HepG2 (cell line): ENCODE measurements around the gene CDK6. TPM values are rescaled to one million over a fixed set of nuclear protein-coding genes. Genes with fewer than 3 reads are reported as not detected.

Source experiments
- ERF ChIP-seq: IDR thresholded peaks from 2 replicates; pipeline ENCODE4 v1.6.1; 2018; ENCODE audit warnings: missing biosample characterization, missing genetic modification reagents
- GTF3A ChIP-seq: sonication (generic); formaldehyde crosslinking; conservative IDR thresholded peaks from 2 replicates; pipeline ENCODE4 v1.4.0; 2020; ENCODE audit warnings: mild to moderate bottlenecking, missing genetic modification reagents
- HDAC6 ChIP-seq: fragments of 200-600 bp; sonication (generic); IDR thresholded peaks from 2 replicates; pipeline ENCODE4 v1.7.0; 2017; ENCODE audit warnings: mild to moderate bottlenecking, antibody characterized with exemption, low read length, low read depth
- KMT2A ChIP-seq: sonication (generic); formaldehyde crosslinking; IDR thresholded peaks from 2 replicates; pipeline ENCODE4 v1.4.0; 2020; ENCODE audit warnings: missing genetic modification reagents
- NFE2L1 ChIP-seq: sonication (generic); formaldehyde crosslinking; IDR thresholded peaks from 2 replicates; pipeline ENCODE4 v1.4.0; 2020; ENCODE audit warnings: missing genetic modification reagents, mild to moderate bottlenecking, borderline replicate concordance
- NR2F1 ChIP-seq, 2 experiments: fragments of 450-650 bp in 1 of 2; formaldehyde crosslinking in 1 of 2; IDR thresholded peaks; 2 replicates each; pipeline versions ENCODE4 v1.5.0 to v1.6.1; 2016 to 2020; ENCODE audit warnings: mild to moderate bottlenecking in 1 of 2, missing compliant biosample characterization in 1 of 2, missing genetic modification reagents in 1 of 2, moderate library complexity in 1 of 2
- ZFAT ChIP-seq: sonication (generic); formaldehyde crosslinking; conservative IDR thresholded peaks from 2 replicates; pipeline ENCODE4 v1.8.1; 2023; ENCODE audit warnings: missing genetic modification reagents, inconsistent platforms
- ZNF383 ChIP-seq: sonication (generic); formaldehyde crosslinking; IDR thresholded peaks from 2 replicates; pipeline ENCODE4 v1.4.0; 2020; ENCODE audit warnings: missing genetic modification reagents, mild to moderate bottlenecking, borderline replicate concordance
- ZNF552 ChIP-seq: sonication (generic); formaldehyde crosslinking; IDR thresholded peaks from 2 replicates; pipeline ENCODE4 v1.9.0; 2022; ENCODE audit warnings: missing genetic modification reagents, mild to moderate bottlenecking, borderline replicate concordance
- ZNF562 ChIP-seq: sonication (generic); formaldehyde crosslinking; IDR thresholded peaks from 2 replicates; pipeline ENCODE4 v1.8.0; 2022; ENCODE audit warnings: missing genetic modification reagents, borderline replicate concordance
- ZNF672 ChIP-seq: sonication (generic); formaldehyde crosslinking; IDR thresholded peaks from 2 replicates; pipeline ENCODE4 v1.8.1; 2022; ENCODE audit warnings: missing genetic modification reagents
- ZNF773 ChIP-seq: sonication (generic); formaldehyde crosslinking; IDR thresholded peaks from 2 replicates; pipeline ENCODE4 v1.4.0; 2020; ENCODE audit warnings: missing genetic modification reagents, borderline replicate concordance
- ZNF850 ChIP-seq: sonication (generic); formaldehyde crosslinking; conservative IDR thresholded peaks from 2 replicates; pipeline ENCODE4 v1.9.0; 2021; ENCODE audit warnings: mild to moderate bottlenecking, missing genetic modification reagents
- ZSCAN29 ChIP-seq: sonication (generic); formaldehyde crosslinking; conservative IDR thresholded peaks from 2 replicates; pipeline ENCODE4 v1.4.0; 2020; ENCODE audit warnings: mild to moderate bottlenecking, missing genetic modification reagents
- polyA plus RNA-seq, 8 experiments: library from polyadenylated mRNA; depleted of rRNA in 3 of 8; stranded (reverse) in 7 of 8; unstranded in 1 of 8; fragments of >200 nt; fragmentation: Illumina TruSeq in 4 of 8; extraction: Trizol in 4 of 8; gene quantifications; 2 replicates each; pipeline versions ENCODE4 v1.2.1 to v1.2.3, GENCODE V29; 2011 to 2016; ENCODE audit warnings: low read depth in 4 of 8, missing spikeins in 1 of 8, mixed read lengths in 1 of 8; ENCODE audit not compliant: insufficient read depth in 1 of 8
- total RNA-seq, 5 experiments: library from RNA; depleted of rRNA; stranded (reverse); fragments of >200 nt; fragmentation: Illumina TruSeq; extraction: Trizol; gene quantifications; 2 replicates each; pipeline ENCODE4 v1.2.3, GENCODE V29; 2016; ENCODE audit warnings: low read depth in 1 of 5
- TF ChIP-seq, protein P1 (sequence below): sonication (generic); formaldehyde crosslinking; IDR thresholded peaks from 2 replicates; pipeline ENCODE4 v1.4.0; 2020; ENCODE audit warnings: missing genetic modification reagents
- TF ChIP-seq, protein P2 (sequence below): sonication (generic); formaldehyde crosslinking; IDR thresholded peaks from 2 replicates; pipeline ENCODE4 v1.8.1; 2023; ENCODE audit warnings: mild to moderate bottlenecking, missing genetic modification reagents
- TF ChIP-seq, protein P3 (sequence below): sonication (generic); formaldehyde crosslinking; IDR thresholded peaks from 2 replicates; pipeline ENCODE4 v1.8.0; 2023; ENCODE audit warnings: mild to moderate bottlenecking, missing genetic modification reagents
- TF ChIP-seq, protein P4 (sequence below): sonication (generic); formaldehyde crosslinking; IDR thresholded peaks from 2 replicates; pipeline ENCODE4 v1.5.0; 2020; ENCODE audit warnings: mild to moderate bottlenecking, missing genetic modification reagents
- TF ChIP-seq, protein P5 (sequence below): sonication (generic); formaldehyde crosslinking; IDR thresholded peaks from 2 replicates; pipeline ENCODE4 v1.5.0; 2020; ENCODE audit warnings: mild to moderate bottlenecking, missing genetic modification reagents

The CDK6 gene
- total and polyA plus RNA-seq, 2 of the 13 experiments (the other 11 are each of a cell fraction or from before 2014, with no cell fraction given): 34.6 to 90.8 TPM

DNA sequence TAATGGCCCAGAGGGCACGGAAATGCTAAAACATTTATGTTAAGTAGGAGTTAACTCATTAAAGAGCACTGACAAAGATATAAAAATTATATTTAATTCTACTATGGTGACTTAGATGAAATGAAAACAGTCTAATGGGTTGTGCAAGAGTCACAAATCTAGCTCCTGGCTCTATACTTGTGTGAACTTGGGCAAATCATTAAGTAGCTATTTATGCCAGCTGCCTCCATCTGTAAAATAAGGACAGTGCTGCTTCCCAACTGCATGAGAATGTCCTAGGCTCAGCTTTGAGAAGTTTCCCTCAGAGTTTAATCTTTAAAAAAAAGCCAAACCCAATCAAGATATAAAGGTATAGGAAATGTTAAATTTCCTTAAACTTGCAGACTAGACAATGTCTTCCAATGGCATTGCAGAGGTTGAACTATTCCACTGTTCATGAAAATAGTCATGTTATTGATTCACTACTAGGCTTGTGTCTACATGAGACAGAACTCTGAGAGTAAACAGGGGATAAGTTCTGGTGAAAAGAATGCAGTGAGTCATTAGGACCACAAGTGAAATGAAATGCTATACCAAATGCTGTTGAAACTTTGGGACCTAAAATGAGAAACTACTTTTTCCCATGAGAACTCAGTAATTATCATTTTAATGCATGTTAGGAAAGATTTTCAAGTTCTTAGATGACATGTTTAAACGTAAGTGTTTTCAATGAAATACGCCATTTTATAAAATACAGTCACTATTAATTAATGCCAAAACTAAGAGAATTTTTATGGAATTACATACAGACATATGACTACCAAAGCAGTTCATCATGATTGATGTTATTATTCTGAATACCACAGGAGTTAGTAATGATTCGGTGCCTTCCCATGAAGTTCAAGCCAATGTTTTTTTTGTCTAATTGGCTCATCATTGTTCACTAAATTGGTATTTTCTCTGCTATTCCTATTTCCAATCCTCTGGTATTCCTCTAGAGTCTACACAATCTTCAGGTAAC is 84.2 kb downstream of the CDK6 start (continued):
- TF ChIP-seq, protein P1, sequence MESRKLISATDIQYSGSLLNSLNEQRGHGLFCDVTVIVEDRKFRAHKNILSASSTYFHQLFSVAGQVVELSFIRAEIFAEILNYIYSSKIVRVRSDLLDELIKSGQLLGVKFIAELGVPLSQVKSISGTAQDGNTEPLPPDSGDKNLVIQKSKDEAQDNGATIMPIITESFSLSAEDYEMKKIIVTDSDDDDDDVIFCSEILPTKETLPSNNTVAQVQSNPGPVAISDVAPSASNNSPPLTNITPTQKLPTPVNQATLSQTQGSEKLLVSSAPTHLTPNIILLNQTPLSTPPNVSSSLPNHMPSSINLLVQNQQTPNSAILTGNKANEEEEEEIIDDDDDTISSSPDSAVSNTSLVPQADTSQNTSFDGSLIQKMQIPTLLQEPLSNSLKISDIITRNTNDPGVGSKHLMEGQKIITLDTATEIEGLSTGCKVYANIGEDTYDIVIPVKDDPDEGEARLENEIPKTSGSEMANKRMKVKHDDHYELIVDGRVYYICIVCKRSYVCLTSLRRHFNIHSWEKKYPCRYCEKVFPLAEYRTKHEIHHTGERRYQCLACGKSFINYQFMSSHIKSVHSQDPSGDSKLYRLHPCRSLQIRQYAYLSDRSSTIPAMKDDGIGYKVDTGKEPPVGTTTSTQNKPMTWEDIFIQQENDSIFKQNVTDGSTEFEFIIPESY (CRISPR knock-in tag): no peak
- TF ChIP-seq NR2F1 (CRISPR knock-in tag; IDR thresholded peaks at IDR 0.05): peak in 1 of 2 experiments; percentile 19; a peak in 1 of 4 replicates
- TF ChIP-seq HDAC6: no peak
- TF ChIP-seq ZNF552 (CRISPR knock-in tag): no peak
- TF ChIP-seq ZNF383 (CRISPR knock-in tag): no peak
- TF ChIP-seq ZNF672 (CRISPR knock-in tag): no peak
- TF ChIP-seq NFE2L1: no peak
- TF ChIP-seq ZNF850 (CRISPR knock-in tag): no peak
- no peak for TF ChIP-seq ZNF562 (CRISPR knock-in tag)
- TF ChIP-seq, protein P2, sequence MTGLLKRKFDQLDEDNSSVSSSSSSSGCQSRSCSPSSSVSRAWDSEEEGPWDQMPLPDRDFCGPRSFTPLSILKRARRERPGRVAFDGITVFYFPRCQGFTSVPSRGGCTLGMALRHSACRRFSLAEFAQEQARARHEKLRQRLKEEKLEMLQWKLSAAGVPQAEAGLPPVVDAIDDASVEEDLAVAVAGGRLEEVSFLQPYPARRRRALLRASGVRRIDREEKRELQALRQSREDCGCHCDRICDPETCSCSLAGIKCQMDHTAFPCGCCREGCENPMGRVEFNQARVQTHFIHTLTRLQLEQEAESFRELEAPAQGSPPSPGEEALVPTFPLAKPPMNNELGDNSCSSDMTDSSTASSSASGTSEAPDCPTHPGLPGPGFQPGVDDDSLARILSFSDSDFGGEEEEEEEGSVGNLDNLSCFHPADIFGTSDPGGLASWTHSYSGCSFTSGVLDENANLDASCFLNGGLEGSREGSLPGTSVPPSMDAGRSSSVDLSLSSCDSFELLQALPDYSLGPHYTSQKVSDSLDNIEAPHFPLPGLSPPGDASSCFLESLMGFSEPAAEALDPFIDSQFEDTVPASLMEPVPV: no peak
- no peak for TF ChIP-seq ZNF773 (CRISPR knock-in tag)
- TF ChIP-seq, protein P3, sequence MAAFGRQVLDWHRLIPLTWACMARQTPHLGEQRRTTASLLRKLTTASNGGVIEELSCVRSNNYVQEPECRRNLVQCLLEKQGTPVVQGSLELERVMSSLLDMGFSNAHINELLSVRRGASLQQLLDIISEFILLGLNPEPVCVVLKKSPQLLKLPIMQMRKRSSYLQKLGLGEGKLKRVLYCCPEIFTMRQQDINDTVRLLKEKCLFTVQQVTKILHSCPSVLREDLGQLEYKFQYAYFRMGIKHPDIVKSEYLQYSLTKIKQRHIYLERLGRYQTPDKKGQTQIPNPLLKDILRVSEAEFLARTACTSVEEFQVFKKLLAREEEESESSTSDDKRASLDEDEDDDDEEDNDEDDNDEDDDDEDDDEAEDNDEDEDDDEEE: no peak
- TF ChIP-seq, protein P4, sequence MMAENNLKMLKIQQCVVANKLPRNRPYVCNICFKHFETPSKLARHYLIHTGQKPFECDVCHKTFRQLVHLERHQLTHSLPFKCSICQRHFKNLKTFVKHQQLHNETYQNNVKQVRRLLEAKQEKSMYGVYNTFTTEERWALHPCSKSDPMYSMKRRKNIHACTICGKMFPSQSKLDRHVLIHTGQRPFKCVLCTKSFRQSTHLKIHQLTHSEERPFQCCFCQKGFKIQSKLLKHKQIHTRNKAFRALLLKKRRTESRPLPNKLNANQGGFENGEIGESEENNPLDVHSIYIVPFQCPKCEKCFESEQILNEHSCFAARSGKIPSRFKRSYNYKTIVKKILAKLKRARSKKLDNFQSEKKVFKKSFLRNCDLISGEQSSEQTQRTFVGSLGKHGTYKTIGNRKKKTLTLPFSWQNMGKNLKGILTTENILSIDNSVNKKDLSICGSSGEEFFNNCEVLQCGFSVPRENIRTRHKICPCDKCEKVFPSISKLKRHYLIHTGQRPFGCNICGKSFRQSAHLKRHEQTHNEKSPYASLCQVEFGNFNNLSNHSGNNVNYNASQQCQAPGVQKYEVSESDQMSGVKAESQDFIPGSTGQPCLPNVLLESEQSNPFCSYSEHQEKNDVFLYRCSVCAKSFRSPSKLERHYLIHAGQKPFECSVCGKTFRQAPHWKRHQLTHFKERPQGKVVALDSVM (CRISPR knock-in tag): no peak
- TF ChIP-seq, protein P5, sequence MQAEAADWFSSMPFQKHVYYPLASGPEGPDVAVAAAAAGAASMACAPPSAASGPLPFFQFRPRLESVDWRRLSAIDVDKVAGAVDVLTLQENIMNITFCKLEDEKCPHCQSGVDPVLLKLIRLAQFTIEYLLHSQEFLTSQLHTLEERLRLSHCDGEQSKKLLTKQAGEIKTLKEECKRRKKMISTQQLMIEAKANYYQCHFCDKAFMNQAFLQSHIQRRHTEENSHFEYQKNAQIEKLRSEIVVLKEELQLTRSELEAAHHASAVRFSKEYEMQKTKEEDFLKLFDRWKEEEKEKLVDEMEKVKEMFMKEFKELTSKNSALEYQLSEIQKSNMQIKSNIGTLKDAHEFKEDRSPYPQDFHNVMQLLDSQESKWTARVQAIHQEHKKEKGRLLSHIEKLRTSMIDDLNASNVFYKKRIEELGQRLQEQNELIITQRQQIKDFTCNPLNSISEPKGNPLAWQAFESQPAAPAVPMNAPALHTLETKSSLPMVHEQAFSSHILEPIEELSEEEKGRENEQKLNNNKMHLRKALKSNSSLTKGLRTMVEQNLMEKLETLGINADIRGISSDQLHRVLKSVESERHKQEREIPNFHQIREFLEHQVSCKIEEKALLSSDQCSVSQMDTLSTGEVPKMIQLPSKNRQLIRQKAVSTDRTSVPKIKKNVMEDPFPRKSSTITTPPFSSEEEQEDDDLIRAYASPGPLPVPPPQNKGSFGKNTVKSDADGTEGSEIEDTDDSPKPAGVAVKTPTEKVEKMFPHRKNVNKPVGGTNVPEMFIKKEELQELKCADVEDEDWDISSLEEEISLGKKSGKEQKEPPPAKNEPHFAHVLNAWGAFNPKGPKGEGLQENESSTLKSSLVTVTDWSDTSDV: no peak
- TF ChIP-seq ZSCAN29 (CRISPR knock-in tag): no peak
- no peak for TF ChIP-seq GTF3A
- peak; percentile 51; the same call in 1 of the 2 replicates for TF ChIP-seq ERF (CRISPR knock-in tag)
- no peak for TF ChIP-seq KMT2A (CRISPR knock-in tag)
- no peak for TF ChIP-seq ZFAT (CRISPR knock-in tag)
